Activated CD4-positive, alpha-beta T cell treated with anti-CD3 and anti-CD28 coated beads, Interleukin-2, amount 10 ng/mL, durations not matched to agents 7 days and 5 days (primary cell): ENCODE results near the gene ACAP2. TPM values are rescaled to one million over a fixed set of nuclear protein-coding genes. Genes with fewer than 3 reads are reported as not detected.

Source experiments
- CTCF ChIA-PET: fragments of 350-600 bp; sonication (Branson Sonifier 250); formaldehyde crosslinking; loops from one replicate; lab custom pipeline; 2021; ENCODE audit warnings: antibody characterized with exemption; lab: Charles Lee
- POLR2A ChIA-PET: fragments of 350-600 bp; sonication (Branson Sonifier 250); formaldehyde crosslinking; loops from one replicate; lab custom pipeline; 2021; ENCODE audit warnings: antibody characterized with exemption; lab: Charles Lee
- DNase-seq: peaks from one replicate; pipeline ENCODE4 v3.0.0-alpha.2; 2020
- H3K27ac Mint-ChIP-seq: one replicate; pipeline ENCODE4 v1.8.0; 2021; ENCODE audit warnings: mild to moderate bottlenecking, moderate library complexity, mixed read lengths
- H3K27me3 Mint-ChIP-seq: one replicate; pipeline ENCODE4 v1.8.0; 2021; ENCODE audit warnings: mixed read lengths
- H3K36me3 Mint-ChIP-seq: one replicate; pipeline ENCODE4 v1.8.0; 2021; ENCODE audit warnings: low read depth, mixed read lengths
- H3K4me1 Mint-ChIP-seq: one replicate; pipeline ENCODE4 v1.8.0; 2021; ENCODE audit warnings: mixed read lengths
- H3K4me3 Mint-ChIP-seq: one replicate; pipeline ENCODE4 v1.8.0; 2021; ENCODE audit warnings: mild to moderate bottlenecking, moderate library complexity, mixed read lengths
- H3K9me3 Mint-ChIP-seq: one replicate; pipeline ENCODE4 v1.8.0; 2021; ENCODE audit warnings: mixed read lengths
- total RNA-seq, 2 experiments: library from RNA; stranded (reverse); gene quantifications; one replicate each; pipeline ENCODE4 v1.2.3, GENCODE V29; 2021

ACAP2 gene
- total RNA-seq, 2 experiments from 2014 or later: 71.1 to 79.1 TPM

- peak; percentile 51 for DNase-seq
- Mint-ChIP-seq H3K27ac (peak overlapping the region; percentile 73), H3K4me3 (peak overlapping the region; percentile 79), H3K36me3 (peaks cover 1% of the 10 kb centered on the region), H3K9me3 (no peaks in the 10 kb centered on the region), H3K27me3 (no peaks in the 10 kb centered on the region), H3K4me1 (peaks cover 22% of the 10 kb centered on the region)
- CTCF ChIA-PET: interaction anchor here (0.5 to 6.9 kb wide), 37 partner anchors 8 to 634 kb away, joined by 3 to 68 read pairs (median 5); partner anchors contain the start of genes LSG1 and PPP1R2
- POLR2A ChIA-PET: interaction anchor here (0.6 kb wide), 1 partner anchor 270 kb away, joined by 3 read pairs; no protein-coding TSS in a partner anchor
These were observed 172.6 kb downstream of the ACAP2 start for GRCh38 chr3:195270079-195270816.

GRCh38 chr3:195269375-195270078 lies 173.3 kb downstream of the ACAP2 start:
- CTCF ChIA-PET: interaction anchor here (0.9 to 6.9 kb wide), 19 partner anchors 8 to 597 kb away, joined by 3 to 68 read pairs (median 14); partner anchors contain the start of genes LSG1 and PPP1R2
- H3K36me3 Mint-ChIP-seq: peaks cover 3% of the 10 kb centered on the region

GRCh38 chr3:195268576-195269309 lies 174.1 kb downstream of the ACAP2 start:
- Mint-ChIP-seq H3K36me3 (peaks cover 3% of the 10 kb centered on the region), H3K9me3 (no peaks in the 10 kb centered on the region), H3K27me3 (no peaks in the 10 kb centered on the region), H3K4me1 (peaks cover 32% of the 10 kb centered on the region), H3K27ac (no peak overlapping the region), H3K4me3 (peak overlapping the region; percentile 9)
- POLR2A ChIA-PET: no interaction called here
- CTCF ChIA-PET: interaction anchor here (1.1 to 6.9 kb wide), 4 partner anchors 7 to 596 kb away, joined by 3 to 68 read pairs (median 38); partner anchors contain the start of gene LSG1
- no peak for DNase-seq

More at GRCh38 chr3:195269375-195270078, 173.3 kb downstream of the ACAP2 start:
- no peak for DNase-seq
- no peaks in the 10 kb centered on the region for H3K9me3 Mint-ChIP-seq
- POLR2A ChIA-PET: no interaction called here
- peak overlapping the region; percentile 52 for H3K27ac Mint-ChIP-seq
- H3K4me1 Mint-ChIP-seq: peaks cover 26% of the 10 kb centered on the region
- H3K4me3 Mint-ChIP-seq: peak overlapping the region; percentile 79
- H3K27me3 Mint-ChIP-seq: no peaks in the 10 kb centered on the region

GRCh38 chr3:195267096-195267495 lies 175.7 kb downstream of the ACAP2 start:
- H3K4me1 Mint-ChIP-seq: peaks cover 35% of the 10 kb centered on the region
- ChIA-PET CTCF (interaction anchor here (1.2 kb wide), 1 partner anchor 10 kb away, joined by 5 read pairs; no protein-coding TSS in a partner anchor), POLR2A (no interaction called here)
- H3K27ac Mint-ChIP-seq: no peak overlapping the region
- no peak overlapping the region for H3K4me3 Mint-ChIP-seq
- no peaks in the 10 kb centered on the region for H3K27me3 Mint-ChIP-seq
- H3K36me3 Mint-ChIP-seq: peaks cover 3% of the 10 kb centered on the region
- DNase-seq: no peak
- H3K9me3 Mint-ChIP-seq: no peaks in the 10 kb centered on the region

- H3K4me3 Mint-ChIP-seq: no peak overlapping the region
- no peak for DNase-seq
- H3K4me1 Mint-ChIP-seq: peaks cover 35% of the 10 kb centered on the region
- peaks cover 3% of the 10 kb centered on the region for H3K36me3 Mint-ChIP-seq
- ChIA-PET CTCF (interaction anchor here (1.2 kb wide), 1 partner anchor 10 kb away, joined by 5 read pairs; no protein-coding TSS in a partner anchor), POLR2A (no interaction called here)
- no peak overlapping the region for H3K27ac Mint-ChIP-seq
- no peaks in the 10 kb centered on the region for H3K27me3 Mint-ChIP-seq
- H3K9me3 Mint-ChIP-seq: no peaks in the 10 kb centered on the region
These were observed 176.4 kb downstream of the ACAP2 start for GRCh38 chr3:195266428-195266827.

GRCh38 chr3:195265363-195265976 lies 177.3 kb downstream of the ACAP2 start:
- ChIA-PET CTCF (interaction anchor here (0.6 to 2.1 kb wide), 4 partner anchors 33 to 1914 kb away, joined by 3 to 6 read pairs (median 4); no protein-coding TSS in a partner anchor), POLR2A (no interaction called here)
- no peak overlapping the region for H3K27ac Mint-ChIP-seq

GRCh38 chr3:195263925-195264600 lies 178.8 kb downstream of the ACAP2 start:
- CTCF ChIA-PET: interaction anchor here (1.0 to 2.1 kb wide), 2 partner anchors 13 to 581 kb away, joined by 3 to 6 read pairs; no protein-coding TSS in a partner anchor
- no peak for DNase-seq
- Mint-ChIP-seq H3K27me3 (no peaks in the 10 kb centered on the region), H3K9me3 (no peaks in the 10 kb centered on the region), H3K27ac (no peak overlapping the region), H3K4me3 (no peak overlapping the region), H3K36me3 (peaks cover 3% of the 10 kb centered on the region), H3K4me1 (peaks cover 35% of the 10 kb centered on the region)
- POLR2A ChIA-PET: no interaction called here

More at GRCh38 chr3:195265363-195265976, 177.3 kb downstream of the ACAP2 start:
- Mint-ChIP-seq H3K36me3 (peaks cover 3% of the 10 kb centered on the region), H3K27me3 (no peaks in the 10 kb centered on the region), H3K4me3 (no peak overlapping the region), H3K9me3 (no peaks in the 10 kb centered on the region), H3K4me1 (peaks cover 44% of the 10 kb centered on the region)
- no peak for DNase-seq

GRCh38 chr3:195263193-195263924 lies 179.5 kb downstream of the ACAP2 start:
- no peak for DNase-seq
- ChIA-PET CTCF (interaction anchor here (1.0 to 3.7 kb wide), 3 partner anchors 7 to 581 kb away, joined by 3 to 48 read pairs (median 8); partner anchors contain the start of gene XXYLT1), POLR2A (no interaction called here)
- Mint-ChIP-seq H3K4me3 (no peak overlapping the region), H3K4me1 (peaks cover 38% of the 10 kb centered on the region), H3K27me3 (no peaks in the 10 kb centered on the region), H3K27ac (no peak overlapping the region), H3K36me3 (peaks cover 3% of the 10 kb centered on the region), H3K9me3 (no peaks in the 10 kb centered on the region)

- H3K9me3 Mint-ChIP-seq: no peaks in the 10 kb centered on the region
- H3K4me1 Mint-ChIP-seq: peaks cover 40% of the 10 kb centered on the region
- H3K36me3 Mint-ChIP-seq: peaks cover 3% of the 10 kb centered on the region
- no peak for DNase-seq
- POLR2A ChIA-PET: no interaction called here
- H3K4me3 Mint-ChIP-seq: no peak overlapping the region
- H3K27me3 Mint-ChIP-seq: no peaks in the 10 kb centered on the region
- H3K27ac Mint-ChIP-seq: no peak overlapping the region
- CTCF ChIA-PET: interaction anchor here (1.2 to 3.7 kb wide), 3 partner anchors 8 to 579 kb away, joined by 4 to 48 read pairs (median 8); partner anchors contain the start of gene XXYLT1
These were observed 180.9 kb downstream of the ACAP2 start for GRCh38 chr3:195261925-195262324.

- H3K36me3 Mint-ChIP-seq: peaks cover 3% of the 10 kb centered on the region
- DNase-seq: peak; percentile 38
- peak overlapping the region; percentile 67 for H3K27ac Mint-ChIP-seq
- peaks cover 40% of the 10 kb centered on the region for H3K4me1 Mint-ChIP-seq
- peak overlapping the region; percentile 69 for H3K4me3 Mint-ChIP-seq
- ChIA-PET CTCF (interaction anchor here (0.7 to 3.7 kb wide), 8 partner anchors 10 to 590 kb away, joined by 3 to 48 read pairs (median 3); partner anchors contain the start of gene XXYLT1), POLR2A (interaction anchor here (0.6 kb wide), 1 partner anchor 89 kb away, joined by 4 read pairs; no protein-coding TSS in a partner anchor)
- H3K27me3 Mint-ChIP-seq: no peaks in the 10 kb centered on the region
- no peaks in the 10 kb centered on the region for H3K9me3 Mint-ChIP-seq
These were observed 182.4 kb downstream of the ACAP2 start for GRCh38 chr3:195260280-195260905.
